Breast epithelium (tissue), 4 donors: ENCODE measurements around the gene SF3B1. TPM values are rescaled to one million over a fixed set of nuclear protein-coding genes. Genes with fewer than 3 reads are reported as not detected.
"Not testable (repeated sequence)": the region's sequence is repeated elsewhere in the genome, so short reads cannot be mapped to it uniquely, and the experiment has no call there.

Experiments
- DNase-seq, 2 donors: peaks; one replicate each; pipeline ENCODE4 v3.0.0-alpha.2; 2019; ENCODE audit warnings: low spot score in 2 of 2
- H3K27ac ChIP-seq, 2 donors: fragments of 200-600 bp; sonication (generic) in 1 of 2; one replicate each; pipeline ENCODE4 v1.5.1; 2016 to 2019; ENCODE audit warnings: mild to moderate bottlenecking in 1 of 2
- H3K27me3 ChIP-seq, 2 donors: fragments of 200-600 bp; sonication (generic) in 1 of 2; one replicate each; pipeline versions ENCODE4 v1.5.1 to v1.6.0; 2017 to 2019; ENCODE audit warnings: control low read depth in 1 of 2, mild to moderate bottlenecking in 1 of 2
- H3K36me3 ChIP-seq: fragments of 200-600 bp; one replicate; pipeline ENCODE4 v1.5.1; 2019
- H3K4me1 ChIP-seq, 2 donors: fragments of 200-600 bp; sonication (generic); one replicate each; pipeline ENCODE4 v1.5.1; 2016 to 2019; ENCODE audit warnings: control low read depth in 1 of 2
- H3K4me3 ChIP-seq, 3 donors: fragments of 200-600 bp; sonication (generic); 1 replicate in 2 of 3; 2 replicates in 1 of 3; pipeline ENCODE4 v1.5.1; 2016 to 2019; ENCODE audit warnings: mild to moderate bottlenecking in 3 of 3, moderate library complexity in 2 of 3
- H3K9me3 ChIP-seq, 2 donors: fragments of 200-600 bp; sonication (generic) in 1 of 2; one replicate each; pipeline ENCODE4 v1.5.1; 2016 to 2019; ENCODE audit warnings: control low read depth in 1 of 2
- CTCF ChIP-seq, 3 donors: fragments of 450-650 bp; IDR thresholded peaks; one replicate each; pipeline ENCODE4 v1.5.1; 2016 to 2017; ENCODE audit warnings: antibody characterized with exemption in 3 of 3, mild to moderate bottlenecking in 3 of 3, moderate library complexity in 3 of 3
- POLR2A ChIP-seq: fragments of 450-650 bp; IDR thresholded peaks from one replicate; pipeline ENCODE4 v1.6.1; 2016; ENCODE audit warnings: antibody characterized with exemption, mild to moderate bottlenecking, moderate library complexity
- POLR2AphosphoS5 ChIP-seq, 3 donors: sonication (generic); formaldehyde crosslinking; IDR thresholded peaks; one replicate each; pipeline ENCODE4 v1.6.1; 2017; ENCODE audit warnings: antibody characterized with exemption in 3 of 3
- intact Hi-C: fragments of 100-400 bp; cut with DNase I; formaldehyde crosslinking; loops from one replicate; pipeline ENCODE4 v1.15.1; 2023; ENCODE audit warnings: low total_unique reads
- total RNA-seq, 3 donors: library from RNA; depleted of rRNA; stranded (reverse); fragments of >200 nt; gene quantifications; one replicate each; pipeline ENCODE4 v1.1.0, GENCODE V29; 2016

SF3B1 gene
- total RNA-seq, 3 donors from 2014 or later: 403 to 552 (median 415) TPM

DNA sequence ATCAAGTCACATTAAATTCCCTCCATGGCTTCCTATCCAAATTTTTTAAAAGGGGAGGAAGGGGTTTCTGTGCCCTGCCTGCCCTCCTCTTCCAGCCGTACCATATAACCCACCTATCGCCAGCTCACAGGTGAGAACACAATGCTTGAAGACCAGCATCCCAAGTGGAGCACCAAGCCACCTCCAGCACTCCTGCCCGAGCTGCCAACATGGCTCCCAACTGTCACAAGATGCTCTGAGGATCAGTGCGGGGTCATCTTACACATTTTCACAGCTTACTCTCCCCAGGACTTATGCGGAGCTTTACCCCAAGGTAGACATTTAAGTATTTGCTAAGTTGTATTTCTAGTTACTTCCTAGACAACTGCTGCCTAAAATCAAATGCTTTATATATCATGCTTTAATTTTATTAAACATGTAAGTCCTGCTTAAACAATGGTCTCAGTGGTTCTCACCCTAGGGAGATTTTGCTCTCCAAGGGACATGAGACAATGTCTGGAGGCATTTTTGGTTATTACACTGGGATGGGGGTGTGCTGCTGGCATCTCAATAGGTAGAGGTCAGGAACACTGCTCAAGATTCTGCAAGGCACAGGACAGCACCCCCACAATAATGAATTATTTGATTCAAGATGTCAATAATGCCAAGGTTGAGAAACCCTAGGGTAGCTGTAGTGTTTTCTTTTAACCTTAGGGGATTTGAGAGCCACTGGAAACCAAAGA is 45.8 kb downstream of the SF3B1 start:
- Histone ChIP-seq H3K4me3 (no peak overlapping the region), H3K36me3 (no peaks in the 10 kb centered on the region), H3K27ac (no peak overlapping the region), H3K4me1 (no peaks in the 10 kb centered on the region), H3K9me3 (no peaks in the 10 kb centered on the region), H3K27me3 (no peaks in the 10 kb centered on the region)
- TF ChIP-seq CTCF (IDR thresholded peaks at IDR 0.05): no peak
- TF ChIP-seq POLR2AphosphoS5 (IDR thresholded peaks at IDR 0.05): no peak
- TF ChIP-seq POLR2A: no peak
- DNase-seq: no peak
- intact Hi-C loops: no loop called here

- DNase-seq: no peak
- intact Hi-C loops: no loop called here
- TF ChIP-seq POLR2A (no peak), POLR2AphosphoS5 (IDR thresholded peaks at IDR 0.05) (no peak), CTCF (IDR thresholded peaks at IDR 0.05) (no peak)
- no peaks in the 10 kb centered on the region for H3K9me3 ChIP-seq
- no peaks in the 10 kb centered on the region for H3K4me1 ChIP-seq
- H3K4me3 ChIP-seq: no peak overlapping the region
- H3K27me3 ChIP-seq: no peaks in the 10 kb centered on the region
- H3K36me3 ChIP-seq: no peaks in the 10 kb centered on the region
- no peak overlapping the region for H3K27ac ChIP-seq
Measured at GRCh38 chr2:197387179-197387578, 47.6 kb downstream of the SF3B1 start.

- TF ChIP-seq POLR2A (no peak), POLR2AphosphoS5 (IDR thresholded peaks at IDR 0.05) (no peak), CTCF (IDR thresholded peaks at IDR 0.05) (no peak)
- Histone ChIP-seq H3K27me3 (no peaks in the 10 kb centered on the region), H3K4me3 (no peak overlapping the region), H3K36me3 (no peaks in the 10 kb centered on the region), H3K9me3 (no peaks in the 10 kb centered on the region), H3K4me1 (no peaks in the 10 kb centered on the region), H3K27ac (no peak overlapping the region)
- no peak for DNase-seq
- intact Hi-C loops: no loop called here
Measured at GRCh38 chr2:197386242-197386641, 48.6 kb downstream of the SF3B1 start.

GRCh38 chr2:197383825-197384224 is 51.0 kb downstream of the SF3B1 start:
- H3K36me3 ChIP-seq: no peaks in the 10 kb centered on the region
- H3K4me1 ChIP-seq: no peaks in the 10 kb centered on the region
- intact Hi-C loops: no loop called here
- H3K9me3 ChIP-seq: no peaks in the 10 kb centered on the region
- TF ChIP-seq POLR2A (no peak), POLR2AphosphoS5 (IDR thresholded peaks at IDR 0.05) (no peak)
- DNase-seq: no peak
- H3K27me3 ChIP-seq: no peaks in the 10 kb centered on the region
- H3K27ac ChIP-seq: no peak overlapping the region
- no peak overlapping the region for H3K4me3 ChIP-seq

DNA sequence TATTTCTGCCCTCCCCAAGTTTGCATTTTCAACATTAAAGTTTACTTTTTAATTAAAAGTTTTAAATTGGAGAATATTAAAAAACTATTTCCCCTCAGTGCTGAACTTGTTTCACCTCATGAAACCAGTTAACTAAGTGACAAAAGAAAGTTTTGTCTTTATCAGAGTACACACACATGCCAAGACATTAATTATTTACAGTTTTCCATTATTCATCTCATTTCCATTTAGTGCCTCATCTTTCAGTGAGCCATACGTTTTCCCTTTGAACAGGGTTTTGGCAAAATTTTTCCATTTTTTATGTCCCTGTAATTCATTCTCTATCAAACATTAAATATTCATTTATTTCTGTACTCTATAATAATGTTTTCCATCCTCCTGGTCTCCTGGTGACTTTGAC is 53.2 kb downstream of the SF3B1 start:
- H3K9me3 ChIP-seq: no peaks in the 10 kb centered on the region
- TF ChIP-seq POLR2AphosphoS5 (IDR thresholded peaks at IDR 0.05): no peak
- no peak for TF ChIP-seq POLR2A
- TF ChIP-seq CTCF (IDR thresholded peaks at IDR 0.05): no peak
- H3K36me3 ChIP-seq: no peaks in the 10 kb centered on the region
- intact Hi-C loops: no loop called here
- H3K4me1 ChIP-seq: no peaks in the 10 kb centered on the region
- no peak overlapping the region for H3K27ac ChIP-seq
- H3K27me3 ChIP-seq: no peaks in the 10 kb centered on the region
- H3K4me3 ChIP-seq: no peak overlapping the region
- no peak for DNase-seq

DNA sequence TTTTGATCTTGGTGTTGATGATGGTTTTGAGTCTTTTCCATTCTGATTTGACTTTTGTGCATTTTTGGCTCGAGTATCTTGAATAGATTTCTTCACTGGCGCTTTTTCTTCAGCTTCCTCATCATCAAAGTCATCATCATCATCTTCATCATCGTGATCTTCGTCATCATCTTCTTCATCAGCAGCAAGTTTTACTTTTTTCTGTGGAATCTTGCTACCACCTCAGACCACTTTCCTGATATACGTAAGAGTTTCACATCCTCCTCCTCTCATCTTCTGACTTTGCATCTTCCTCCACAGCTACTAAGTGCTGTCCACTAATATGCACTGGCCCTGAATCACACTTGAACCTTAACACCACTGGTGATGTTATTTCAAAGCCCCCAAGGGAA is 54.9 kb downstream of the SF3B1 start:
- H3K27me3 ChIP-seq, H3K4me3 ChIP-seq, H3K36me3 ChIP-seq, H3K27ac ChIP-seq, H3K9me3 ChIP-seq, intact Hi-C loops, DNase-seq, H3K4me1 ChIP-seq: not testable (repeated sequence)

DNA sequence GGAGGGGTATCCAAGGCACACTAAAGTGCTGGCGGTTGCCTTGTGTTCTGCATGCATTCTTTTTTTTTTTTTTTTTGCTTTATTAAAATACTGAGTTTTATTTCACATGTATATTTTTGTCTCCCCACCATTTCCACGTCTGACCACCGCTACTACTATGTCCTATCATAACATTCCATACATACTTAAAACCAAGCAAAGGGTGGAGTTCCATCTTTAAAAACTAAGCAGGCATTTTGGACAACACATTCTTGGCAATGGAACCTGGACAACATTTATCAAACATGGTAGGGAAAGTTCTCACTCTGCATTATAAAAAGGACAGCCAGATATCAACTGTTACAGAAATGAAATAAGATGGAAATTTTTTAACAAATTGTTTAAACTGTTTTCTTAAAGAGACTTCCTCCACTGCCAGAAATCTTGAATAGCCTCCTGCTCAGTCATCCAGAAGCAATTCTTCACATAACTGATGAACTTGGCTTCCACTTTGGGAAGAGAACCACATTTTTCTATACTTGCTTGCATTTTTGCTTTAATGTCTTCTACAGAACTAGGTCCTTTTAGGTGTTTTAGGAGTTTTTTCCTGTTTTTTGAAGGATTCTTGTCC is 55.4 kb downstream of the SF3B1 start:
- DNase-seq, H3K36me3 ChIP-seq, intact Hi-C loops, H3K27me3 ChIP-seq, H3K4me3 ChIP-seq, H3K27ac ChIP-seq, H3K9me3 ChIP-seq, H3K4me1 ChIP-seq: not testable (repeated sequence)
